Activated CD8-positive, alpha-beta memory T cell treated with anti-CD3 and anti-CD28 coated beads, Interleukin-2, amount 10 ng/mL, durations not matched to agents 7 days and 5 days (primary cell): ENCODE measurements around the gene ASB7. TPM values are rescaled to one million over a fixed set of nuclear protein-coding genes. Genes with fewer than 3 reads are reported as not detected.
"Not testable (repeated sequence)": the region's sequence is repeated elsewhere in the genome, so short reads cannot be mapped to it uniquely, and the experiment has no call there.

ENCODE experiments used
- ATAC-seq: fragments of 150-1000 bp; cut with Tn5 transposase; one replicate; pipeline ENCODE4 v1.10.0; 2021; ENCODE audit warnings: moderate library complexity
- CTCF ChIA-PET: fragments of 350-600 bp; sonication (Branson Sonifier 250); formaldehyde crosslinking; loops from one replicate; lab custom pipeline; 2021; ENCODE audit warnings: antibody characterized with exemption; lab: Charles Lee
- DNase-seq: peaks from one replicate; pipeline ENCODE4 v3.0.0-alpha.2; 2020
- H3K27ac Mint-ChIP-seq: one replicate; pipeline ENCODE4 v1.8.0; 2021; ENCODE audit warnings: mild to moderate bottlenecking, mixed read lengths
- H3K27me3 Mint-ChIP-seq: one replicate; pipeline ENCODE4 v1.8.0; 2021; ENCODE audit warnings: mixed read lengths
- H3K36me3 Mint-ChIP-seq: one replicate; pipeline ENCODE4 v1.8.0; 2021; ENCODE audit warnings: mild to moderate bottlenecking, mixed read lengths
- H3K4me1 Mint-ChIP-seq: one replicate; pipeline ENCODE4 v1.8.0; 2021; ENCODE audit warnings: mixed read lengths
- H3K4me3 Mint-ChIP-seq: one replicate; pipeline ENCODE4 v1.8.0; 2021; ENCODE audit warnings: mild to moderate bottlenecking, moderate library complexity, mixed read lengths
- H3K9me3 Mint-ChIP-seq: one replicate; pipeline ENCODE4 v1.8.0; 2022; ENCODE audit warnings: low read depth, mixed read lengths
- total RNA-seq, 2 experiments: library from RNA; stranded (reverse); gene quantifications; one replicate each; pipeline ENCODE4 v1.2.3, GENCODE V29; 2021

Gene ASB7
- total RNA-seq, 2 experiments from 2014 or later, result 17.9 to 22.1 TPM

GRCh38 chr15:100665570-100665969, 63.2 kb downstream of the ASB7 start:
- CTCF ChIA-PET, result no interaction called here
- no peaks in the 10 kb centered on the region for H3K9me3 Mint-ChIP-seq
- no peak for DNase-seq
- H3K27me3 Mint-ChIP-seq, result peaks cover 14% of the 10 kb centered on the region
- H3K4me1 Mint-ChIP-seq, result no peaks in the 10 kb centered on the region
- no peak overlapping the region for H3K27ac Mint-ChIP-seq
- no peak for ATAC-seq
- no peaks in the 10 kb centered on the region for H3K36me3 Mint-ChIP-seq
- no peak overlapping the region for H3K4me3 Mint-ChIP-seq

GRCh38 chr15:100667405-100668347, 65.3 kb downstream of the ASB7 start:
- no peaks in the 10 kb centered on the region for H3K9me3 Mint-ChIP-seq
- ATAC-seq (no peak), DNase-seq (no peak)
- H3K36me3 Mint-ChIP-seq, result no peaks in the 10 kb centered on the region
- no peaks in the 10 kb centered on the region for H3K4me1 Mint-ChIP-seq
- no peak overlapping the region for H3K4me3 Mint-ChIP-seq
- H3K27ac Mint-ChIP-seq, result no peak overlapping the region
- CTCF ChIA-PET, result no interaction called here
- peaks cover 10% of the 10 kb centered on the region for H3K27me3 Mint-ChIP-seq

GRCh38 chr15:100668348-100668745, 66.0 kb downstream of the ASB7 start:
- CTCF ChIA-PET, result no interaction called here

GRCh38 chr15:100669260-100669659, 66.9 kb downstream of the ASB7 start:
- H3K9me3 Mint-ChIP-seq, result no peaks in the 10 kb centered on the region
- ATAC-seq, result no peak
- no peaks in the 10 kb centered on the region for H3K36me3 Mint-ChIP-seq

More at GRCh38 chr15:100668348-100668745, 66.0 kb downstream of the ASB7 start:
- H3K9me3 Mint-ChIP-seq, result no peaks in the 10 kb centered on the region
- no peaks in the 10 kb centered on the region for H3K4me1 Mint-ChIP-seq
- H3K27me3 Mint-ChIP-seq, result peaks cover 10% of the 10 kb centered on the region
- H3K27ac Mint-ChIP-seq, result no peak overlapping the region
- DNase-seq, result no peak
- no peaks in the 10 kb centered on the region for H3K36me3 Mint-ChIP-seq
- H3K4me3 Mint-ChIP-seq, result no peak overlapping the region
- ATAC-seq, result no peak

GRCh38 chr15:100670505-100671021, 68.2 kb downstream of the ASB7 start:
- CTCF ChIA-PET, result no interaction called here

More at GRCh38 chr15:100669260-100669659, 66.9 kb downstream of the ASB7 start:
- CTCF ChIA-PET, result no interaction called here
- no peak overlapping the region for H3K4me3 Mint-ChIP-seq
- peaks cover 4% of the 10 kb centered on the region for H3K27me3 Mint-ChIP-seq
- no peak for DNase-seq
- no peaks in the 10 kb centered on the region for H3K4me1 Mint-ChIP-seq
- no peak overlapping the region for H3K27ac Mint-ChIP-seq

GRCh38 chr15:100671124-100671680, 68.8 kb downstream of the ASB7 start:
- Mint-ChIP-seq H3K27ac (no peak overlapping the region), H3K4me3 (no peak overlapping the region), H3K27me3 (peaks cover 9% of the 10 kb centered on the region), H3K36me3 (no peaks in the 10 kb centered on the region), H3K9me3 (no peaks in the 10 kb centered on the region), H3K4me1 (no peaks in the 10 kb centered on the region)
- ATAC-seq, result no peak
- no peak for DNase-seq
- CTCF ChIA-PET, result no interaction called here

More at GRCh38 chr15:100670505-100671021, 68.2 kb downstream of the ASB7 start:
- H3K27me3 Mint-ChIP-seq, result peaks cover 2% of the 10 kb centered on the region
- ATAC-seq, result no peak
- no peaks in the 10 kb centered on the region for H3K36me3 Mint-ChIP-seq
- H3K9me3 Mint-ChIP-seq, result no peaks in the 10 kb centered on the region
- no peaks in the 10 kb centered on the region for H3K4me1 Mint-ChIP-seq
- DNase-seq, result no peak
- H3K4me3 Mint-ChIP-seq, result no peak overlapping the region
- H3K27ac Mint-ChIP-seq, result no peak overlapping the region

- CTCF ChIA-PET, result no interaction called here
- H3K36me3 Mint-ChIP-seq, result no peaks in the 10 kb centered on the region
Observed at GRCh38 chr15:100671858-100672543, 69.6 kb downstream of the ASB7 start.

GRCh38 chr15:100672959-100673358, 70.6 kb downstream of the ASB7 start:
- H3K36me3 Mint-ChIP-seq, result no peaks in the 10 kb centered on the region
- H3K4me1 Mint-ChIP-seq, result no peaks in the 10 kb centered on the region
- peaks cover 19% of the 10 kb centered on the region for H3K27me3 Mint-ChIP-seq
- no peak for ATAC-seq
- no peak overlapping the region for H3K4me3 Mint-ChIP-seq
- no peaks in the 10 kb centered on the region for H3K9me3 Mint-ChIP-seq
- no peak overlapping the region for H3K27ac Mint-ChIP-seq
- CTCF ChIA-PET, result no interaction called here
- DNase-seq, result no peak

More at GRCh38 chr15:100671858-100672543, 69.6 kb downstream of the ASB7 start:
- Mint-ChIP-seq H3K27me3 (peaks cover 14% of the 10 kb centered on the region), H3K4me3 (no peak overlapping the region), H3K27ac (no peak overlapping the region), H3K4me1 (no peaks in the 10 kb centered on the region), H3K9me3 (no peaks in the 10 kb centered on the region)
- DNase-seq, result no peak
- ATAC-seq, result no peak

GRCh38 chr15:100679151-100679550, 76.8 kb downstream of the ASB7 start:
- ATAC-seq, H3K4me1 Mint-ChIP-seq, H3K36me3 Mint-ChIP-seq, DNase-seq, CTCF ChIA-PET, H3K27ac Mint-ChIP-seq, H3K9me3 Mint-ChIP-seq, H3K4me3 Mint-ChIP-seq: not testable (repeated sequence)
- H3K27me3 Mint-ChIP-seq, result peaks cover 25% of the 10 kb centered on the region

GRCh38 chr15:100680726-100681125, 78.3 kb downstream of the ASB7 start:
- CTCF ChIA-PET, result no interaction called here
- H3K27me3 Mint-ChIP-seq, result peaks cover 22% of the 10 kb centered on the region
- ATAC-seq, result no peak

GRCh38 chr15:100681335-100681746, 79.0 kb downstream of the ASB7 start:
- ATAC-seq (no peak), DNase-seq (no peak)
- Mint-ChIP-seq H3K9me3 (no peaks in the 10 kb centered on the region), H3K36me3 (no peaks in the 10 kb centered on the region), H3K4me3 (no peak overlapping the region), H3K27me3 (peaks cover 17% of the 10 kb centered on the region), H3K27ac (no peak overlapping the region), H3K4me1 (no peaks in the 10 kb centered on the region)
- CTCF ChIA-PET, result no interaction called here

More at GRCh38 chr15:100680726-100681125, 78.3 kb downstream of the ASB7 start:
- no peak for DNase-seq
- no peak overlapping the region for H3K4me3 Mint-ChIP-seq
- no peak overlapping the region for H3K27ac Mint-ChIP-seq
- no peaks in the 10 kb centered on the region for H3K9me3 Mint-ChIP-seq
- no peaks in the 10 kb centered on the region for H3K36me3 Mint-ChIP-seq
- H3K4me1 Mint-ChIP-seq, result no peaks in the 10 kb centered on the region

GRCh38 chr15:100682468-100682867, 80.1 kb downstream of the ASB7 start:
- no peak overlapping the region for H3K27ac Mint-ChIP-seq
- CTCF ChIA-PET, result no interaction called here
- ATAC-seq, result no peak
- no peak for DNase-seq
- no peaks in the 10 kb centered on the region for H3K9me3 Mint-ChIP-seq
- H3K36me3 Mint-ChIP-seq, result no peaks in the 10 kb centered on the region
- no peaks in the 10 kb centered on the region for H3K4me1 Mint-ChIP-seq
- no peak overlapping the region for H3K4me3 Mint-ChIP-seq
- peaks cover 11% of the 10 kb centered on the region for H3K27me3 Mint-ChIP-seq

GRCh38 chr15:100683434-100683833, 81.0 kb downstream of the ASB7 start:
- no peaks in the 10 kb centered on the region for H3K36me3 Mint-ChIP-seq
- H3K4me1 Mint-ChIP-seq, result no peaks in the 10 kb centered on the region
- H3K27me3 Mint-ChIP-seq, result peaks cover 10% of the 10 kb centered on the region
- no peak overlapping the region for H3K27ac Mint-ChIP-seq
- H3K4me3 Mint-ChIP-seq, result no peak overlapping the region
- DNase-seq, result no peak
- ATAC-seq, result no peak
- no peaks in the 10 kb centered on the region for H3K9me3 Mint-ChIP-seq
- CTCF ChIA-PET, result no interaction called here
